Endothelial cell of umbilical vein (primary cell): ENCODE measurements around the gene SHKBP1. TPM values are rescaled to one million over a fixed set of nuclear protein-coding genes. Genes with fewer than 3 reads are reported as not detected.

Experiments used
- BruUV-seq: library from RNA; stranded (reverse); fragments of 400-500 nt; replicated peaks from 2 replicates; lab custom pipeline; 2021; lab: Mats Ljungman, UMichigan
- CTCF ChIA-PET: fragments of 300-600, 350-600 bp; sonication (Branson Sonifier 250); formaldehyde crosslinking; loops from one replicate; lab custom pipeline; 2021; ENCODE audit warnings: antibody characterized with exemption, inconsistent platforms; lab: Charles Lee
- POLR2A ChIA-PET: fragments of 300-600, 350-600 bp; sonication (Branson Sonifier 250); formaldehyde crosslinking; loops from one replicate; lab custom pipeline; 2021; ENCODE audit warnings: antibody characterized with exemption, inconsistent platforms; lab: Charles Lee
- DNase-seq: peaks from one replicate; pipeline ENCODE4 v3.0.0-alpha.2; 2011; ENCODE audit warnings: low read depth, low spot score
- FAIRE-seq: peaks from 2 replicates; lab custom pipeline; 2011; peaks lifted over from hg19 to GRCh38; lab: Jason Lieb, UNC
- H2AFZ ChIP-seq: 2 replicates; pipeline ENCODE4 v1.6.0; 2012; ENCODE audit warnings: low read depth, low read length, control low read depth, inconsistent platforms
- H3K27ac ChIP-seq: 2 replicates; pipeline ENCODE4 v1.5.1; 2011; ENCODE audit warnings: low read depth, mild to moderate bottlenecking, control low read depth, low read length, moderate library complexity; ENCODE audit not compliant: insufficient read depth
- H3K27me3 ChIP-seq, 2 experiments: 2 replicates each; pipeline versions ENCODE4 v1.6.0 to v1.6.1; 2011; ENCODE audit warnings: low read length in 2 of 2, mixed read lengths in 1 of 2; ENCODE audit not compliant: control insufficient read depth in 2 of 2, insufficient read depth in 2 of 2
- H3K36me3 ChIP-seq, 2 experiments: 2 replicates in 1 of 2; 3 replicates in 1 of 2; pipeline ENCODE4 v1.5.1; 2011; ENCODE audit warnings: low read length in 2 of 2, mild to moderate bottlenecking in 1 of 2, moderate library complexity in 1 of 2; ENCODE audit not compliant: control insufficient read depth in 2 of 2, insufficient read depth in 2 of 2; ENCODE audit errors: extremely low read depth in 1 of 2
- H3K4me1 ChIP-seq: 3 replicates; pipeline ENCODE4 v1.5.1; 2011; ENCODE audit warnings: mild to moderate bottlenecking, low read length; ENCODE audit not compliant: control insufficient read depth, insufficient read depth; ENCODE audit errors: extremely low read depth
- H3K4me2 ChIP-seq: 2 replicates; pipeline ENCODE4 v1.6.1; 2011; ENCODE audit warnings: low read length, control low read depth, mixed read lengths; ENCODE audit not compliant: insufficient read depth
- H3K4me3 ChIP-seq, 3 experiments: fragments of 200-600 bp in 1 of 3; sonication (generic), shearing (Covaris generic) in 1 of 3; replicated peaks in 1 of 3; 2 replicates each; pipeline ENCODE4 v1.5.1; 2011 to 2016; ENCODE audit warnings: control low read depth in 3 of 3, low read length in 3 of 3, mild to moderate bottlenecking in 2 of 3, inconsistent platforms in 1 of 3, low read depth in 1 of 3, moderate library complexity in 1 of 3; ENCODE audit not compliant: insufficient read depth in 1 of 3
- H3K79me2 ChIP-seq: 2 replicates; pipeline ENCODE4 v1.6.0; 2012; ENCODE audit warnings: low read length, inconsistent platforms; ENCODE audit not compliant: control insufficient read depth, insufficient read depth
- H3K9ac ChIP-seq: replicated peaks from 2 replicates; pipeline ENCODE3; 2011; ENCODE audit warnings: low read length, control low read depth; ENCODE audit not compliant: insufficient read depth; ENCODE audit errors: extremely low read depth
- H3K9me1 ChIP-seq: replicated peaks from 3 replicates; pipeline ENCODE4 v1.6.0; 2011; ENCODE audit warnings: mild to moderate bottlenecking, low read length; ENCODE audit not compliant: control insufficient read depth, insufficient read depth; ENCODE audit errors: extremely low read depth
- H3K9me3 ChIP-seq: replicated peaks from 2 replicates; pipeline ENCODE4 v1.5.1; 2012; ENCODE audit warnings: low read length, inconsistent platforms; ENCODE audit not compliant: control insufficient read depth, insufficient read depth
- H4K20me1 ChIP-seq: replicated peaks from 2 replicates; pipeline ENCODE3; 2011; ENCODE audit warnings: mild to moderate bottlenecking, low read length; ENCODE audit not compliant: control insufficient read depth, insufficient read depth; ENCODE audit errors: extremely low read depth
- EZH2 ChIP-seq: IDR thresholded peaks from 2 replicates; pipeline ENCODE4 v1.6.1; 2012; ENCODE audit warnings: borderline replicate concordance, low read depth, mild to moderate bottlenecking, moderate library complexity, low read length, inconsistent platforms; ENCODE audit not compliant: severe bottlenecking
- FOS ChIP-seq: IDR thresholded peaks from 2 replicates; pipeline ENCODE4 v1.6.1; 2011; ENCODE audit warnings: mild to moderate bottlenecking, low read length, moderate library complexity, borderline replicate concordance; ENCODE audit not compliant: insufficient read depth
- GATA2 ChIP-seq: IDR thresholded peaks from 2 replicates; pipeline ENCODE4 v1.7.0; 2011; ENCODE audit warnings: low read depth, mild to moderate bottlenecking, moderate library complexity, mixed read lengths, low read length; ENCODE audit not compliant: insufficient read length, insufficient read depth
- JUN ChIP-seq: IDR thresholded peaks from 2 replicates; pipeline ENCODE4 v1.6.1; 2011; ENCODE audit warnings: borderline replicate concordance, low read depth; ENCODE audit not compliant: insufficient read length, insufficient read depth
- MYC ChIP-seq: IDR thresholded peaks from one replicate; pipeline ENCODE4 v1.6.1; 2011; ENCODE audit warnings: mild to moderate bottlenecking, low read depth, low read length
- POLR2A ChIP-seq: IDR thresholded peaks from 2 replicates; pipeline ENCODE4 v1.6.1; 2012; ENCODE audit warnings: low read depth, mild to moderate bottlenecking, control low read depth, low read length
- POLR2AphosphoS5 ChIP-seq: IDR thresholded peaks from 2 replicates; pipeline ENCODE4 v1.6.1; 2012; ENCODE audit warnings: low read depth, mild to moderate bottlenecking, control low read depth, low read length, moderate library complexity; ENCODE audit not compliant: insufficient read depth
- dilution Hi-C: fragments of 300-500 bp; cut with MboI; formaldehyde crosslinking; loops from one replicate; pipeline ENCODE4 v1.15.0; 2019; ENCODE audit warnings: low sequenced_read_pairs; ENCODE audit not compliant: extremely low pct_ligation_motif_present
- intact Hi-C: fragments of 100-400 bp; cut with micrococcal nuclease; formaldehyde crosslinking; loops from one replicate; pipeline ENCODE4 v1.10.0; 2022
- polyA plus RNA-seq, 4 experiments: library from polyadenylated mRNA; depleted of rRNA in 3 of 4; stranded (reverse) in 3 of 4; unstranded in 1 of 4; fragments of >200 nt; gene quantifications; 2 replicates each; pipeline versions ENCODE4 v1.2.1 to v1.2.3, GENCODE V29; 2011 to 2012; ENCODE audit warnings: missing spikeins in 1 of 4
- total RNA-seq: library from RNA; stranded (reverse); gene quantifications from 2 replicates; pipeline ENCODE4 v1.2.3, GENCODE V29; 2021
- TF ChIP-seq, protein P1 (sequence below): IDR thresholded peaks from 2 replicates; pipeline ENCODE4 v1.6.1; 2011; ENCODE audit not compliant: insufficient read depth, insufficient read length
- TF ChIP-seq, protein P2 (sequence below), 2 donors: IDR thresholded peaks; 1 replicate in 1 of 2; 2 replicates in 1 of 2; pipeline ENCODE4 v1.5.1; 2011; ENCODE audit warnings: low read length in 2 of 2, mild to moderate bottlenecking in 2 of 2, moderate library complexity in 2 of 2, control low read depth in 1 of 2, inconsistent platforms in 1 of 2, low read depth in 1 of 2; ENCODE audit not compliant: insufficient read depth in 1 of 2; ENCODE audit errors: extremely low read depth in 1 of 2

The SHKBP1 gene
- total and polyA plus RNA-seq, 2 donors (not counting 3 experiments of a cell fraction or from before 2014, with no cell fraction given), result 106 to 113 TPM

DNA sequence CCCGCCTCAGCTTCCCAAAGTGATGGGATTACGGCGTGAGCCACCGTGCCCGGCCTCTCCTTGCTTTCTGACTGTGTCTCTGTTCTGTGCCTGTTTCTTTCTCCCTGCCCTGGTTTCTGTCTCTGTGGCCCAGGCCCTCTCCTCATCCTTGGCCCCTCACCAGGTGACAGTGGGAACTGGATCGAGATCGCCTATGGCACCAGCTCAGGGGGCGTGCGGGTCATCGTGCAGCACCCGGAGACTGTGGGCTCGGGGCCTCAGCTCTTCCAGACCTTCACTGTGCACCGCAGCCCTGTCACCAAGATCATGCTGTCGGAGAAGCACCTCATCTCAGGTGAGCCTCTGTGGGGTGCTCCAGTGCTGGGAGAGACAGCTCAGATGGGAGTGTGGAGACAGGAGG is 9.9 kb downstream of the SHKBP1 start:
- CTCF ChIA-PET, result interaction anchor here (1.7 to 2.6 kb wide), 3 partner anchors 9 to 45 kb away, joined by 4 to 8 read pairs (median 7); no protein-coding TSS in a partner anchor

More for the DNA sequence above, 9.9 kb downstream of the SHKBP1 start:
- Histone ChIP-seq H3K79me2 (no peaks in the 10 kb centered on the region), H3K4me1 (peaks cover 20% of the 10 kb centered on the region), H4K20me1 (no peaks in the 10 kb centered on the region), H3K9ac (no peak overlapping the region), H3K27me3 (no peaks in the 10 kb centered on the region), H3K9me1 (no peaks in the 10 kb centered on the region), H3K27ac (no peak overlapping the region), H3K4me3 (no peak overlapping the region), H2AFZ (no peak overlapping the region), H3K36me3 (peaks cover 7 to 8% of the 10 kb centered on the region in 2 experiments), H3K9me3 (no peaks in the 10 kb centered on the region), H3K4me2 (no peak overlapping the region)
- TF ChIP-seq POLR2A, result no peak
- TF ChIP-seq, protein P1, sequence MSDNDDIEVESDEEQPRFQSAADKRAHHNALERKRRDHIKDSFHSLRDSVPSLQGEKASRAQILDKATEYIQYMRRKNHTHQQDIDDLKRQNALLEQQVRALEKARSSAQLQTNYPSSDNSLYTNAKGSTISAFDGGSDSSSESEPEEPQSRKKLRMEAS, result no peak
- TF ChIP-seq POLR2AphosphoS5, result no peak
- TF ChIP-seq GATA2, result no peak
- TF ChIP-seq MYC, result no peak
- no peak for TF ChIP-seq EZH2
- TF ChIP-seq, protein P2, sequence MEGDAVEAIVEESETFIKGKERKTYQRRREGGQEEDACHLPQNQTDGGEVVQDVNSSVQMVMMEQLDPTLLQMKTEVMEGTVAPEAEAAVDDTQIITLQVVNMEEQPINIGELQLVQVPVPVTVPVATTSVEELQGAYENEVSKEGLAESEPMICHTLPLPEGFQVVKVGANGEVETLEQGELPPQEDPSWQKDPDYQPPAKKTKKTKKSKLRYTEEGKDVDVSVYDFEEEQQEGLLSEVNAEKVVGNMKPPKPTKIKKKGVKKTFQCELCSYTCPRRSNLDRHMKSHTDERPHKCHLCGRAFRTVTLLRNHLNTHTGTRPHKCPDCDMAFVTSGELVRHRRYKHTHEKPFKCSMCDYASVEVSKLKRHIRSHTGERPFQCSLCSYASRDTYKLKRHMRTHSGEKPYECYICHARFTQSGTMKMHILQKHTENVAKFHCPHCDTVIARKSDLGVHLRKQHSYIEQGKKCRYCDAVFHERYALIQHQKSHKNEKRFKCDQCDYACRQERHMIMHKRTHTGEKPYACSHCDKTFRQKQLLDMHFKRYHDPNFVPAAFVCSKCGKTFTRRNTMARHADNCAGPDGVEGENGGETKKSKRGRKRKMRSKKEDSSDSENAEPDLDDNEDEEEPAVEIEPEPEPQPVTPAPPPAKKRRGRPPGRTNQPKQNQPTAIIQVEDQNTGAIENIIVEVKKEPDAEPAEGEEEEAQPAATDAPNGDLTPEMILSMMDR (IDR thresholded peaks at IDR 0.05; ENCODE audit: extremely low read depth in 1 of 2, insufficient read depth in 1 of 2, low read depth in 1 of 2, low read length in 2 of 2), result no peak
- no peak for TF ChIP-seq FOS
- no peak for TF ChIP-seq JUN
- DNase-seq, result no peak
- FAIRE-seq, result no peak
- dilution Hi-C loops, result no loop called here
- BruUV-seq, result no TSS peak
- intact Hi-C loops, result no loop called here
- POLR2A ChIA-PET, result no interaction called here
